G401 (cell line): ENCODE measurements around the gene XPO1. TPM values are rescaled to one million over a fixed set of nuclear protein-coding genes. Genes with fewer than 3 reads are reported as not detected.

Source experiments
- DNase-seq: peaks from one replicate; pipeline ENCODE4 v3.0.0-alpha.2; 2015; ENCODE audit warnings: low spot score
- in situ Hi-C: cut with HindIII; loops from 2 replicates; pipeline ENCODE4 v1.10.0; 2016; ENCODE audit warnings: low sequenced_read_pairs, mixed read lengths
- total RNA-seq: library from RNA; depleted of rRNA; stranded (reverse); fragments of >200 nt; shearing (Covaris generic); gene quantifications from 2 replicates; pipeline ENCODE4 v1.2.3, GENCODE V29; 2014; rRNA removed

Gene XPO1
- total RNA-seq, 1 experiment from 2014 or later, result 217 TPM

DNA sequence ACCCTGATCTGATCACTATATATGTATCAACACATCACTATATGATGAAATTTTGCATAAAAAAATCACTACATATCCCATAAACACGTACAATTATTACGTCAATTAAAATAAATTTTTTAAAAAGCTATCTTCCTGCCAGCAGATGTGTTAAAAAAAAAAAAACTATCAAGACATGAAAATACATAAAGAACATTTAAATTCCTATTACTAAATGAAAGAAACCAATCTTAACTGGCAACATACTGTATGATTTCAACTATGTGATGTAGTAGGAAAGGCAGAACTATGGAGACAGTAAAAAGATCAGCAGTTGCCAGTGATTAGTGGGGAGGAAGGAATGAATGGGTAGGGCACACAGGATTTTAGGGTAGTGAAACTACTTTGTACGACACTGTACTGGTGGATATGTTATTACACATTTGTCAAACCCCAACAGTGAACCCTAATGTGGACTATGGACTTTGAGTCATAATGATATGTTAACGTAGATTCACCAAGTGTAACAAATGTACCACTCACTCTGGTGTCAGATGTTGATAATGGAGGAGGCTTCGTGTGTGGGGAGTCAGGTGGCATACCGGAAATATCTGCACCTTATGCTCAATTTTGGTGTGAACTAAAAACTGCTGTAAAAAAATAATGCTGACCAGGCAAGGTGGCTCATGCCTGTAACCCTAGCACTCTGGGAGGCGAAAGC is 94.7 kb downstream of the XPO1 start:
- DNase-seq, result no peak
- in situ Hi-C loops, result no loop called here

DNA sequence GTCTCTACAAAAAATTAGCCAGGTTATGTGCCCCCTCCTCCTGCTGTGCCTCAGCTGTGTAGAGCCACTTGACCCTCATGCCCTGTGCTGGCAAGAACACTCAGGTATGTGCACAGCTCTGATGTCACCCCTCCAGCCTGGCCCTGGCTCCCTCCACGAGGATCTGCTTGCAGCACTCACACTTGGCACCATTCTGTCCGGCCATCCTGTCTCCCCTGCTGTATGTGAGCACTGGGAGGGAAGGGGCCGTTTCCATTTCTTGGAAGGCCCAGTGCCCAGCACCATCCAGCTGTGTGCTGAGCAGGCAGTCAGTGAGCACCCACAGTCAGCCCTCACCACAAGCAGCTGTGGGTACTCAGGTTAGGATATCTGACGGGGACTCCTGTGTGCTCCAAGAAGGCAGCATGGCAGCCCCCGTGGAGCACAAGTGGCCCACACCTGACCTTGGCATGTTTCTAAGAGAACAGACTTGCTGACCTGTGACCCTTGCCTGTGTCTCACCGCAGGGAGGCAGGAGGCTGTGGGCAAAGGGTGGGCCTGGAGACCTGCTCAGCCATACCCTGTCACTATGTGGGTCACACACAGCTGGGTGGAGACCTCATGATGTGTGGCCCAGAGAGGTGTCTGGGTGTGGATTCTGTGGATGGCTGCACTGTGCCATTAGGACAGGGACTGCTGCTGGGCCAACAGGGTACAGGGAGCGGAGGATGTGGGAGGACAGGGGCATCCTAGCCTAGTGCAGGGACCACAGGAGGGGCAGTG is 98.7 kb downstream of the XPO1 start:
- DNase-seq, result no peak
- in situ Hi-C loops, result no loop called here

DNA sequence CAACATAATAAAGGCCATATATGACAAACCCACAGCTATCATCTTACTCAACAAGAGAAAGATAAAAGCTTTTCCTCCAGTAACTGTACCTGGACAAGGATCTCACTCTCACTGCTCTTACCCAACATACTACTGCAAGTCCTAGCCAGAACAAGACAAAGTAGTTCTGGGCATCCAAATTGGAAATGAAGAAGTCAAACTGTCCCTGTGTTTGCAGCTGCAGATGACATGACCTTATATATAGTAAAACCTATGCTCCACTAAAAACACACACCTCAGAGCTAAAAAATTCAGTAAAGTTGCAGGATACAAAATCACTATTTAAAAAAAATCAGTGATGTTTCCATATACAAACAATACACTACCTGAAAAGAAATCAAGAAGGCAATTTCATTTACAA is 99.5 kb downstream of the XPO1 start:
- in situ Hi-C loops, result no loop called here
- DNase-seq, result no peak

DNA sequence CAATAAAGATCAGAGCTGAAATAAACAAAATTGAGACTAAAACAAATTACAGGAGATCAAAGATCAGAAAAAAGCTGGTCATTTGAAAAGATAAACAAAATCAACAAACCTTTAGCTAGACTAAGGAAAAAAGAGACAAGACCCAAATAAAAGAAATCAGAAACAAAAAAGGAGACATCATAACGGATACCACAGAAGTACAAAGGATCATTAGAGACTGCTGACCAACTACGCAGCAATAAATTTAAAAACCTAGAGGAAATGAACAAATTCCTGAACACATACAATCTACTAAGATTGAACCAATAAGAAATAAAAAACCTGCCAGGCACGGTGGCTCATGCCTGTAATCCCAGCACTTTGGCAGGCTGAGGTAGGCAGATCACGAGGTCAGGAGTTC is 101.0 kb downstream of the XPO1 start:
- in situ Hi-C loops, result no loop called here
- no peak for DNase-seq

DNA sequence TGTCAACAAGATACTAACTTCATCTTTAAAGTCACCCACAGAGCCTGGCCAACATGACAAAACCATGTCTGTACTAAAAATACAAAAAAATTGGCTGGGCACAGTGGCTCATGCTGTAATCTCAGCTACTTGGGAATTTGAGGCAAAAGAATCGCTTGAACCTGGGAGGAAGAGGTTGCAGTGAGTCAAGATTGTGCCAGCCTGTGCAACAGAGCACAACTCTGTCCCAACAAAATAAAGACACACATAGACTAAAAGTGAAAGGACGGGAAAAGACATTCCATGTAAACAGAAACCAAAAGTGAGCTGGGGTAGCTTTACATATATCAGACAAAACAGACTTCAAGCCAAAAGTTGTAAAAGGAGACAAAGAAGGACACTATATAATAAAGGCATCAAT is 102.1 kb downstream of the XPO1 start:
- DNase-seq, result no peak
- in situ Hi-C loops, result no loop called here

DNA sequence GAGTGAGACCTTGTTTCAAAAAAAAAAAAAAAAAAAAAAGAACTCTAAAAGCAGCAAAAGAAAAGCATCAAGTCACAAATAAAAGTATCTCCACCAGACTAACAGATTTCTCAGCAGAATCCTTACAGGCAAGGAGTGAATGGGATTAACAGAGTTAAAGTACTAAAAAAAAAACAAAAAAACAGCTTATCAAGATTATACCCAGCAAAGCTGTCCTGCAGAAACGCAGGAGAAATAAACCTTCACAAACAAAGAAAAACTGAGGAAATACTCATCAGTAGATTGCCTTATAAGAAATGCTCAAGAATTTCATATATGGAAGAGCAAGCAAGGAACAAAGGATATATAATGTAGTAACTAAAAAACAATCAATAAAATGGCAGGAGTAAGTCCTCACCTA is 102.9 kb downstream of the XPO1 start:
- in situ Hi-C loops, result no loop called here

DNA sequence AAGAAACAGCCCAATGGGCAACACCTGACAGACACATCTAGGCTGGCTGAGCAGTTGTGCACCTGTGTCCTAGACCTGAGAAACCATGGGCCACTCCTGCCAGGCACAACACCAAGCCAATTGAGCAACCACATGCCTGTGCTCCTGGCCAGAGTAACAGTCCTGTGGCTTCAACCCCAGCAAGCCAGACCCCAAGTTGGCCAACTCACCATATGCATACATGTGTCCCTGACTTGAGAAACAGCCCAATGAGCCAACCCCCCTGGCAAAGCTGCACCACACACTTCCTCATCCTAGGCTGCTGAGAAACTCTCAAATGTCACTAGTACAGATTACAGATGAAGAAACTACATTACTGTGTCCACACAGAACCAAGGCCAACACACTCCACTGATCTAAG is 103.8 kb downstream of the XPO1 start:
- no peak for DNase-seq
- in situ Hi-C loops, result no loop called here

More for the DNA sequence above, 102.9 kb downstream of the XPO1 start:
- DNase-seq, result no peak

DNA sequence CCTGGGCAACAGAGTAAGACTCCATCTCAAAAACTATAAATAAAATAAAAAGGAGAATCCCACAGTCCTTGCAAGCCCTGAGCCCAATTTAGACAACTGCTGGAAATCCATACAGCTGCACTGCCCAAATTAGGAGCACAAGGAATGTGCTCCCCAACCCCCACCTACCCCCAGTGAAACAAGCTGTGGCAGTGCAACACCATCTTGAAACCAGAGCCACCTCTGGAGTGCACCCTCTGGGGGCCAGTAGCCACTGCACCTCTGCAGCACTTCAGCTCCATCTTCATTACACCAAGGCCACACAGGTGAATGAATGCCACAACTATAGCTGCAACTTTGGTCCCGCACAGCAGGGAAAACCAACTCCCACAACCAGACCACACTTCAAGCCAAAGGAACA is 104.5 kb downstream of the XPO1 start:
- DNase-seq, result no peak
- in situ Hi-C loops, result no loop called here

DNA sequence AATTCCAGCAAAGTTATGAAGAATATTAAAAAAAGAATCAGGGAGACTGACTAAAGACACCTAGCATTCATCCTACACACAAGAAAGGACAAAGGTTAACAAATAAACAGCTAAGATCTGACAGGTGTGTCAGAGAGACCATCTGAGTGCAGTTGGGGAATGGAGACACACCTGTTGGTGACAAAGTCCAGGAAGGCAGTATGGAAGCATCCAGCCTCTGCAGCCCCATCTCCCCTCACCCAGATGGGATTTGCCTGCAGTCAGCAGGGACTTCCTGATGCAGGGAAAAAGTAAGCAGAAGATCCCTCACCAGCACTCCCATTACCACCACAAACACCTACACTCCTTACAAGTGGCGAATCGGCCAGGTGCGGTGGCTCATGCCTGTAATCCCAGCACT is 105.2 kb downstream of the XPO1 start:
- no peak for DNase-seq
- in situ Hi-C loops, result no loop called here

DNA sequence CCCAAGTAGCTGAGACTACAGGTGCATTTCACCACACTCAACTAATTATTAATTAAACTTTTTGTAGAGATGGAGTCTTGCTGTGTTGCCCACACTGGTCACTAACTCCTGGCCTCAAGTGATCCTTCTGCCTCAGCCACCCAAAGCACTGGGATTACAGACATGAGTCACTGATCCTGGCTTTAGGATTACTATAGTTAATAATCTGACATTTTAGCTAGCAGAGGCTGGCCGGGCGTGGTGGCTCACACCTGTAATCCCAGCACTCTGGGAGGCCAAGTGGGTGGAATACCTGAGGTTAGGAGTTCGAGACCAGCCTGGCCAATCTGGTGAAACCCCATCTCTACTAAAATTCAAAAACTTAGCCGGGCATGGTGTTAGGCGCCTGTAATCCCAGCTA is 106.8 kb downstream of the XPO1 start:
- in situ Hi-C loops, result no loop called here
- DNase-seq, result no peak

Other genes starting within 250 kb of the XPO1 start
- gene USP34, start 67.3 kb downstream of the XPO1 start, total RNA-seq, result 99.4 and 117 TPM in 2 replicates